Activated CD8-positive, alpha-beta T cell treated with anti-CD3 and anti-CD28 coated beads for 36 hours (primary cell): ENCODE results near the gene POLG. TPM values are rescaled to one million over a fixed set of nuclear protein-coding genes. Genes with fewer than 3 reads are reported as not detected.

ENCODE experiments used
- ATAC-seq: fragments of 200-7000 bp; cut with Tn5 transposase; one replicate; pipeline ENCODE4 v1.10.0; 2021; ENCODE audit warnings: mild to moderate bottlenecking, moderate library complexity
- CTCF ChIA-PET: fragments of 350-600 bp; sonication (Branson Sonifier 250); formaldehyde crosslinking; loops from one replicate; lab custom pipeline; 2021; ENCODE audit warnings: antibody characterized with exemption; lab: Charles Lee
- POLR2A ChIA-PET: fragments of 350-600 bp; sonication (Branson Sonifier 250); formaldehyde crosslinking; loops from one replicate; lab custom pipeline; 2021; ENCODE audit warnings: antibody characterized with exemption; lab: Charles Lee
- DNase-seq: peaks from one replicate; pipeline ENCODE4 v3.0.0-alpha.2; 2020
- H3K27ac Mint-ChIP-seq: one replicate; pipeline ENCODE4 v1.8.0; 2021; ENCODE audit warnings: mild to moderate bottlenecking, mixed read lengths
- H3K27me3 Mint-ChIP-seq: one replicate; pipeline ENCODE4 v1.8.0; 2021; ENCODE audit warnings: mixed read lengths
- H3K36me3 Mint-ChIP-seq: one replicate; pipeline ENCODE4 v1.8.0; 2021; ENCODE audit warnings: low read depth, mixed read lengths
- H3K4me1 Mint-ChIP-seq: one replicate; pipeline ENCODE4 v1.8.0; 2021; ENCODE audit warnings: low read depth, mixed read lengths
- H3K4me3 Mint-ChIP-seq: one replicate; pipeline ENCODE4 v1.8.0; 2021; ENCODE audit warnings: mild to moderate bottlenecking, moderate library complexity, mixed read lengths
- H3K9me3 Mint-ChIP-seq: one replicate; pipeline ENCODE4 v1.8.0; 2021; ENCODE audit warnings: mixed read lengths
- CTCF ChIP-seq: fragments of 200-600 bp; IDR thresholded peaks from one replicate; pipeline ENCODE4 v1.8.0; 2022; ENCODE audit warnings: antibody characterized with exemption, mild to moderate bottlenecking
- intact Hi-C: fragments of 100-400 bp; cut with micrococcal nuclease; formaldehyde crosslinking; loops from one replicate; pipeline ENCODE4 v1.10.0; 2022
- total RNA-seq, 2 experiments: library from RNA; stranded (reverse); gene quantifications; one replicate each; pipeline ENCODE4 v1.2.3, GENCODE V29; 2021

The POLG gene
- total RNA-seq, 2 experiments from 2014 or later = 101 to 106 TPM

GRCh38 chr15:89307046-89307587 is 27.5 kb downstream of the POLG start:
- H3K36me3 Mint-ChIP-seq = peaks cover 68% of the 10 kb centered on the region
- TF ChIP-seq CTCF = no peak
- no peaks in the 10 kb centered on the region for H3K27me3 Mint-ChIP-seq
- H3K27ac Mint-ChIP-seq = no peak overlapping the region
- H3K9me3 Mint-ChIP-seq = no peaks in the 10 kb centered on the region
- H3K4me3 Mint-ChIP-seq = no peak overlapping the region
- DNase-seq (no peak), ATAC-seq (no peak)
- H3K4me1 Mint-ChIP-seq = peaks cover 6% of the 10 kb centered on the region
- ChIA-PET CTCF (interaction anchor here (3.9 kb wide), 1 partner anchor 100 kb away, joined by 17 read pairs; no protein-coding TSS in a partner anchor), POLR2A (interaction anchor here (0.9 to 1.5 kb wide), 4 partner anchors 12 to 40 kb away, joined by 3 to 4 read pairs (median 3); no protein-coding TSS in a partner anchor)
- intact Hi-C loops = no loop called here

- no peak overlapping the region for H3K27ac Mint-ChIP-seq
- TF ChIP-seq CTCF = no peak
- peaks cover 15% of the 10 kb centered on the region for H3K4me1 Mint-ChIP-seq
- ChIA-PET POLR2A (interaction anchor here (0.7 to 1.5 kb wide), 3 partner anchors 12 to 16 kb away, joined by 3 to 4 read pairs (median 3); no protein-coding TSS in a partner anchor), CTCF (interaction anchor here (1.0 to 3.9 kb wide), 4 partner anchors 17 to 134 kb away, joined by 4 to 17 read pairs (median 4); no protein-coding TSS in a partner anchor)
- peaks cover 71% of the 10 kb centered on the region for H3K36me3 Mint-ChIP-seq
- no peaks in the 10 kb centered on the region for H3K9me3 Mint-ChIP-seq
- no peak for ATAC-seq
- no peak overlapping the region for H3K4me3 Mint-ChIP-seq
- intact Hi-C loops = no loop called here
- DNase-seq = no peak
- H3K27me3 Mint-ChIP-seq = no peaks in the 10 kb centered on the region
These were observed 29.2 kb downstream of the POLG start for GRCh38 chr15:89305395-89305794.

- H3K4me1 Mint-ChIP-seq = peaks cover 11% of the 10 kb centered on the region
- H3K36me3 Mint-ChIP-seq = peaks cover 67% of the 10 kb centered on the region
- DNase-seq (no peak), ATAC-seq (no peak)
- ChIA-PET POLR2A (no interaction called here), CTCF (interaction anchor here (3.9 kb wide), 1 partner anchor 97 kb away, joined by 17 read pairs; no protein-coding TSS in a partner anchor)
- no peak for TF ChIP-seq CTCF
- no peak overlapping the region for H3K27ac Mint-ChIP-seq
- H3K4me3 Mint-ChIP-seq = no peak overlapping the region
- no peaks in the 10 kb centered on the region for H3K9me3 Mint-ChIP-seq
- intact Hi-C loops = no loop called here
- no peaks in the 10 kb centered on the region for H3K27me3 Mint-ChIP-seq
These were observed 30.6 kb downstream of the POLG start for GRCh38 chr15:89303986-89304385.

- peaks cover 14% of the 10 kb centered on the region for H3K4me1 Mint-ChIP-seq
- DNase-seq (no peak), ATAC-seq (peak; percentile 45)
- no peak overlapping the region for H3K27ac Mint-ChIP-seq
- H3K27me3 Mint-ChIP-seq = no peaks in the 10 kb centered on the region
- no peak for TF ChIP-seq CTCF
- ChIA-PET CTCF (interaction anchor here (0.9 to 3.0 kb wide), 4 partner anchors 15 to 95 kb away, joined by 3 to 13 read pairs (median 3); no protein-coding TSS in a partner anchor), POLR2A (interaction anchor here (0.8 to 1.8 kb wide), 4 partner anchors 12 to 58 kb away, joined by 3 to 6 read pairs (median 4); partner anchors contain the start of gene FANCI)
- H3K4me3 Mint-ChIP-seq = no peak overlapping the region
- H3K36me3 Mint-ChIP-seq = peaks cover 62% of the 10 kb centered on the region
- intact Hi-C loops = no loop called here
- H3K9me3 Mint-ChIP-seq = no peaks in the 10 kb centered on the region
These were observed 33.1 kb downstream of the POLG start for GRCh38 chr15:89301304-89302089.
